ENCODE results near the gene GNL2.
"Not testable (repeated sequence)": the region's sequence is repeated elsewhere in the genome, so short reads cannot be mapped to it uniquely, and the experiment has no call there.

The GNL2 gene

GRCh38 chr1:37559080-37559479, 36.7 kb downstream of the GNL2 start:
- no peak for DNase-seq

GRCh38 chr1:37558411-37558810, 37.3 kb downstream of the GNL2 start:
- no peak for DNase-seq

GRCh38 chr1:37557402-37557801, 38.3 kb downstream of the GNL2 start:
- no peak for DNase-seq

GRCh38 chr1:37556712-37557196, 39.0 kb downstream of the GNL2 start, which contains the start of gene DNALI1:
Gene DNALI1 (plus strand): TSS chr1:37556940. CDS start chr1:37556995, 55 bp downstream.
- DNase-seq: no peak

- peak; percentile 89 for DNase-seq
Observed at GRCh38 chr1:37553927-37554808, 41.6 kb downstream of the GNL2 start, which contains the start of gene SNIP1. Gene SNIP1 (minus strand): TSS chr1:37554293. CDS start chr1:37554229, 64 bp downstream.

GRCh38 chr1:37553598-37553926, 42.2 kb downstream of the GNL2 start:
- DNase-seq: no peak

GRCh38 chr1:37549341-37549740, 46.4 kb downstream of the GNL2 start:
- no peak for DNase-seq

GRCh38 chr1:37545019-37545418, 50.7 kb downstream of the GNL2 start:
- DNase-seq: no peak

GRCh38 chr1:37544530-37544929, 51.2 kb downstream of the GNL2 start:
- no peak for DNase-seq

- DNase-seq: no peak
Observed at GRCh38 chr1:37540036-37540785, 55.5 kb downstream of the GNL2 start.

GRCh38 chr1:37539154-37539553, 56.6 kb downstream of the GNL2 start:
- DNase-seq: not testable (repeated sequence)

GRCh38 chr1:37537378-37537777, 58.4 kb downstream of the GNL2 start:
- no peak for DNase-seq

GRCh38 chr1:37533317-37534093, 62.2 kb downstream of the GNL2 start:
- DNase-seq: no peak

GRCh38 chr1:37532418-37533156, 63.1 kb downstream of the GNL2 start:
- not testable (repeated sequence) for DNase-seq

- DNase-seq: not testable (repeated sequence)
Observed at GRCh38 chr1:37529888-37530287, 65.8 kb downstream of the GNL2 start.

GRCh38 chr1:37519613-37520012, 76.1 kb downstream of the GNL2 start:
- no peak for DNase-seq

- DNase-seq: peak; percentile 13
Observed at GRCh38 chr1:37518929-37519328, 76.8 kb downstream of the GNL2 start.

GRCh38 chr1:37518241-37518640, 77.5 kb downstream of the GNL2 start:
- DNase-seq: not testable (repeated sequence)

GRCh38 chr1:37517569-37517968, 78.2 kb downstream of the GNL2 start:
- no peak for DNase-seq

Data from activated effector memory CD4-positive, alpha-beta T cell treated with Interleukin-2 at 50 U/mL for 16 hours (primary cell).